Dendritic cell treated with granulocyte-macrophage colony-stimulating factor and Interleukin-4, amounts not matched to agents 40 ng/mL and 50 ng/mL, for 4 days (primary cell): ENCODE results near the gene OR2T34.
A peak's percentile ranks its signal among the peaks of the same experiment; 100 is the strongest.
"Not testable (repeated sequence)": the region's sequence is repeated elsewhere in the genome, so short reads cannot be mapped to it uniquely, and the experiment has no call there.

ENCODE experiments used
- H3K27ac Mint-ChIP-seq: one replicate; pipeline ENCODE4 v1.8.0; 2022; ENCODE audit warnings: mild to moderate bottlenecking, mixed read lengths
- H3K27me3 Mint-ChIP-seq: one replicate; pipeline ENCODE4 v1.8.0; 2022; ENCODE audit warnings: mild to moderate bottlenecking, mixed read lengths
- H3K36me3 Mint-ChIP-seq: one replicate; pipeline ENCODE4 v1.8.0; 2022; ENCODE audit warnings: low read depth, mixed read lengths
- H3K4me1 Mint-ChIP-seq: one replicate; pipeline ENCODE4 v1.8.0; 2022; ENCODE audit warnings: low read depth, mixed read lengths
- H3K4me3 Mint-ChIP-seq: one replicate; pipeline ENCODE4 v1.8.0; 2022; ENCODE audit warnings: mild to moderate bottlenecking, moderate library complexity, mixed read lengths
- H3K9me3 Mint-ChIP-seq: one replicate; pipeline ENCODE4 v1.8.0; 2022; ENCODE audit warnings: mixed read lengths
- intact Hi-C: fragments of 100-400 bp; cut with micrococcal nuclease; formaldehyde crosslinking; loops from one replicate; pipeline ENCODE4 v1.15.0; 2022

OR2T34 gene

DNA sequence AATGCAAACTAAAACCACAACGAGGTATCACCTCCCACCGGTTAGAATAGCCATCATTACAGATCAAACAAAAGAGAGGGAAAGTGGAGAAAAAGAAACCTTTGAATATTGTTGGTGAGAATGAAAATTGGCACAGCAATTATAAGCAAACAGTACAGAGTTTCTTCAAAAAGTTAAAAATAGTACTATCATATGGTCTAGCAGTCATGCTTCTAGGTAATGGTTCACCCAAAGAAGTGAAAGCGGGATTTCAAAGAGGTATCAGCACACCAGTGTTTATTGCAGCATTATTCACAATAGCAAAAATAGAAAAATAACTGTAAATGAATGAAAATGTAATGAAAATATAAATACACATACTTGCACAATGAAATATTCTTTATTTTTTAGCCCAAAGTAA, 14.8 kb upstream of the OR2T34 start:
- Mint-ChIP-seq H3K27me3 (no peaks in the 10 kb centered on the region), H3K4me3 (no peak overlapping the region), H3K36me3 (no peaks in the 10 kb centered on the region), H3K4me1 (no peaks in the 10 kb centered on the region), H3K9me3 (no peaks in the 10 kb centered on the region), H3K27ac (no peak overlapping the region)
- intact Hi-C loops, result no loop called here

DNA sequence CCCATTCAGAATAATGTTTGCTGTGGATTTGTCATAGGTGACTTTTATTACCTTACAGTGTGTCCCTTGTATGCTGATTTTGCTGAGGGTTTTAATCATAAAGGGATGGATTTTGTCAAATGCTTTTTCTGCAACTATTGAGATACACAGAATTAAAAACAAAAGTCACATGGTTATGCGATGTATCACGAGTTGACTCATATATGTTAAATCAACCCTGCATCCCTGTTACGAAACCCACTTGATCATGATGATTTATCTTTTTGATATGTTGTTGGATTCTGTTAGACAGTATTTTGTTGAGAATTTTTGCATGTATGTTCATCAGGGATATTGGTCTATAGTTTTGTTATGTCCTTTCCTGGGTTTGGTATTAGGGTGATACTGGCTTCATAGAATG, 10.7 kb upstream of the OR2T34 start:
- Mint-ChIP-seq H3K9me3 (no peaks in the 10 kb centered on the region), H3K4me1 (no peaks in the 10 kb centered on the region), H3K4me3 (no peak overlapping the region), H3K27me3 (peaks cover 2% of the 10 kb centered on the region), H3K27ac (no peak overlapping the region), H3K36me3 (no peaks in the 10 kb centered on the region)
- intact Hi-C loops, result no loop called here

DNA sequence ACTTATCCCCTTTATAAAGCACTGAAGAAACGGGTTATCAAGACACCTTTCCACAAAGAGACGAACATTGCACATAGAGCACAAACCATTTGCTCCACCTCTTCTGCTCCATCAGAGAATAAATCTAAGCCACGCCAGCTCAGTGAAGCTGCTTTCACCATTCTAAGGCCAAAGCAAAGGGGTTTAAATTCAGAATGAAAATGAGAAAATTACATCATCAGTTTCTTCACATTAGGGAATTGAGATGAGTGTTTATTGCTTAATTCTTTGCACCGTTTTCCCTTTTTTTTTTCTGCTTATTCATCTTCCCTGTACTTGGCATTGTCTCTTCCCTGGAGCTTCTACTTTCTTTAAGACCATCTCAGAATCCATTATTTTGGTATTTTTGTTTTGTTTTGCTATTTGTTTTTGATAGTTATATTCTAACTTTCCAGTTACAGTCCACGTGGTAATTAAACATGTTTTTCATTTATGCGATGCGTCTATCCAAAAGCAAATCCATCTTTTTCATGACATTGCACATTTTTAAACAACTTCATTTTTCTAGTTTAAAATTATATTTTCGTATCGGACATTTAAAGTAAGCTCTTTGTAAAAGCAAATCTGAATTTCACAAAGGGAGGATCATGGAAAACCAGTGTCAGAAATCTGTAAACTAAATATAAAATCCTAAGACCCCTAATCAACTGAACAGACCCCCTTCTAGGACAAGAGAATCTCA, 1.9 kb upstream of the OR2T34 start:
- H3K4me3 Mint-ChIP-seq, result no peak overlapping the region
- intact Hi-C loops, result no loop called here
- peaks cover 27% of the 10 kb centered on the region for H3K4me1 Mint-ChIP-seq
- H3K9me3 Mint-ChIP-seq, result no peaks in the 10 kb centered on the region
- no peaks in the 10 kb centered on the region for H3K36me3 Mint-ChIP-seq
- peaks cover 2% of the 10 kb centered on the region for H3K27me3 Mint-ChIP-seq
- H3K27ac Mint-ChIP-seq, result peak overlapping the region; percentile 37

DNA sequence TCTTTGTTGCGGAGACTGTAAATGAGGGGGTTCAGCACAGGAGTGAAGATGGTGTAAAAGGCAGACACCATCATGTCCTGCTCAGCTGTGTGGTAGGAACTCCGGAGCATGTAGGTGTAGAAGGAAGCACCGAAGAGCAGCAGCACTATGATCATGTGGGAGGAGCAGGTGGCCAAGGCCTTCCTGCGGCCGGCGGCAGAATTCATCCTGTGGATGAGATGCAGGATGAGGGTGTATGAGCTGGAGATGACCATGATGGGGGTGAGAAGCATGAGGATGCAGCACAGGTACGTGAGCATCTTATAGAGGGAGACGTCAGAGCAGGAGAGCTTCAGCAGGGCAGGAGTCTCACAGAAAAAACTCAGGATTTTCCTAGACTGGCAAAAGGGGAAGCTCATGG, 701 bp downstream of the OR2T34 start:
- H3K4me3 Mint-ChIP-seq, intact Hi-C loops, H3K27ac Mint-ChIP-seq, H3K27me3 Mint-ChIP-seq, H3K36me3 Mint-ChIP-seq, H3K9me3 Mint-ChIP-seq: not testable (repeated sequence)
- H3K4me1 Mint-ChIP-seq, result peaks cover 34% of the 10 kb centered on the region

DNA sequence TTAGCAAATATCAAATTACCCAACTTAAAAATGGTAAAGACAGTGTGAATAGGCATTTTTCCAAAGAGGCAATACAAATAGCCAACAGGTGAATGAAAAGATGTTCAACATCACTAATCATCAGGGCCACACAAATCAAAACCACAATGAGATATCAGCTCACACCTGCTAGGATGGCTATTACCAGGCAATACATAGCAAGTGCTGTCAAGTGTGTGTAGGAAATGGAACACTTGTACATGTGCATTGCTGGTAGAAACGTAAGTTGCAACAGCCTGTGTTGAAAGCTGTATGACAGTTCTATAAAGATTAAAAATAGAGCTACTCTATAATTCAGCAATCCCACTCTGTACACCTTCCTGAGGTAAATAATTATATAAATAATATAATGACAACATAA, 2.5 kb downstream of the OR2T34 start:
- H3K36me3 Mint-ChIP-seq, H3K27me3 Mint-ChIP-seq, H3K4me3 Mint-ChIP-seq, intact Hi-C loops, H3K9me3 Mint-ChIP-seq, H3K27ac Mint-ChIP-seq: not testable (repeated sequence)
- peaks cover 28% of the 10 kb centered on the region for H3K4me1 Mint-ChIP-seq

DNA sequence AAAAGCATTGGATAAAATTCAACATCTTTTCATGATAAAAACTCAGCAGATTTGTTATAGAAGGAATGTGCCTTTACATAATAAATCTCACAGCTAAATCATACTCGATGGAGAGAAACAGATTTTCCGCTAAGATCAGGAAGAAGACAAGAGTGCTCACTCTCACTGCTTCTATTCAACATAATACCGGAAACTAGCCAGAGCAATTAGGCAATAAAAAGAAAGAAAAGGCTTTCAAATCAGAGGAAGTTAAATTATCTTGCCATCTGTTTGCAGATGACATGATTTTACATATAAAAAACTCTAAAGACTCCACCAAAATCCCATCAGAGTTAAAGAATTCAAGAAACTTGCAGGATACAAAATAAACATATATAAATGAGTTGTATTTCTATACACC, 3.7 kb downstream of the OR2T34 start:
- intact Hi-C loops, H3K9me3 Mint-ChIP-seq, H3K4me3 Mint-ChIP-seq, H3K36me3 Mint-ChIP-seq, H3K27me3 Mint-ChIP-seq, H3K27ac Mint-ChIP-seq: not testable (repeated sequence)
- H3K4me1 Mint-ChIP-seq, result peaks cover 22% of the 10 kb centered on the region

DNA sequence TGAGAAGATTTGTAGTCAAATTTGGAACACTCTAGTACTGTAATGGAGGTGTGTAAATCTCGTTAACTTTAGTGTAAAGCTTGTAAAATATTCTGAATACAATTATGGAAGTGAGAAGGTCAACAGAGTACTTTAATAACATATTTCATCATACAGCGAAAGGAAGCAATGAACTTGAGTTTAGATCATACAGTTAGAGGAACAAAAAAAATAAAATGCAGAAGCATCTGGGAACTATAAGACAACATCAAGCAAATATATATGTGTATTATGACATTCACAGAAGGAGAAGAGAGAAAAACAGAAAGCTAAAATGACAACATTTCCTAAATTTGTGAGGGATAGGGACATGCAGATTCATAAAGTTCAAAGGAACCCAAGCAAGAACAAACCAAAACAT, 5.5 kb downstream of the OR2T34 start:
- H3K9me3 Mint-ChIP-seq, H3K27me3 Mint-ChIP-seq, intact Hi-C loops, H3K4me3 Mint-ChIP-seq, H3K36me3 Mint-ChIP-seq: not testable (repeated sequence)
- H3K27ac Mint-ChIP-seq, result peak overlapping the region; percentile 67
- peaks cover 23% of the 10 kb centered on the region for H3K4me1 Mint-ChIP-seq

DNA sequence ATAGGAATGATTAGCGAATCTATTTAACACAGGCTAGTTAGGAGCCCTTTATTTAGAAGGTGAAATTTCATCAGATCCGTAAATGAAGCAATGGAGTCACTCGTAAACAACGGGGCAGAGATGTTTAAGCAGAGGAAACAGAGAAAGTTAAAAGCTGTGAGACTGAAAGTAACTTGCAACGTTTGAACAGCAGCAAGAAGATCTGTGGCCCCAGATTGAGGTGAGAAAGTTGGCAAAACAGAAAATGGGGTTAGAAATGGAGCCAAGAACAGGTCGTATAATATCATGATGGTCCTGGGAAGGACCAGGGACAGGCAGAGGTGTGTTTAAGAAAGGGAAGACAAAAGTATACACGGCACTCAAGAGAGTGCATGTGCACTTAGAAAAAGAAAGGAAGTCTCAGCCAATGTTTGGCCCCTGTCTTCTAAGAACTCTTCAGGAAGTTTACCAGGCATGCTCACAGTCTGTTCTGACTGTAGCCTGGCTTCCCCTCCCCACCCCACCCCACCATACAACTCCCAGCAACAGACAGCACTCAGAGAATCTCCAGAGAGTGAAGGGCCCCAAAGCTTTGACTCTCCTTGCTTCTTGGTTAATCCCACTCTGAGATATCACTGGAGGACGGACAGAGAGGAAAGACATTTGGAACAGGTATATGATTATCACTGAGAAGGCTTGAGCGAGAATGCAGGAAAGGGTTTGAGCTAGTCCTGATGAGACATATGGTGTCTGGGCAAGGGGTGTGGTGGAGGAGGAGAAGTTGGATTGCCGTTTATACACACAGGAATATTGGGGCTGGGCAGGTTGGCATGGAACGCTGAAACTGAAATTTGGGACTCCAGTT, 8.8 kb downstream of the OR2T34 start:
- H3K27ac Mint-ChIP-seq, result peak overlapping the region; percentile 69

DNA sequence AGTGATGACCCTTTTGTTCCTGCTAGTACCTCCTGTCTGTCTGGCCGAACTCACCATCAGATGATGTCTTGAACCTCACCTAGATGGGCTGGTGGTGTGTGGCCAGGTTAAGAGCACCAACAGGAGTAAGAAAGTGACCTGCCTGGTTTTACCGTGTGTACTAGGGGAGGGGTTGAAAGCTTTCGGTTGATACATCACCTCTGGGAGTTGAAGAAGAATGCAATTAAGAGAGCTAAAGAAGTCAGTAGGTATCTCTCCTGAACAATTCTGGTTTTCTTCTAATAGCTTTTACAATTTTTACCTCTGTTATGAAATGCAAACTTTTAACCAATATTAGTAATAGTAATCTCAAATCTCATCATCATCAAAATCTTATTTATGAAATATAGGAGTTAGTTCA, 11.9 kb downstream of the OR2T34 start, which contains the start of gene OR2T29:
Gene OR2T29, minus strand, starts transcription at position 101 of the 400 bp plus-strand sequence. CDS start 3,281 bp downstream, outside the sequence.
- H3K36me3 Mint-ChIP-seq, H3K27me3 Mint-ChIP-seq, H3K4me3 Mint-ChIP-seq, intact Hi-C loops, H3K27ac Mint-ChIP-seq, H3K9me3 Mint-ChIP-seq: not testable (repeated sequence)
- peaks cover 12% of the 10 kb centered on the region for H3K4me1 Mint-ChIP-seq

More for the DNA sequence above, 8.8 kb downstream of the OR2T34 start:
- intact Hi-C loops, H3K27me3 Mint-ChIP-seq, H3K36me3 Mint-ChIP-seq, H3K9me3 Mint-ChIP-seq: not testable (repeated sequence)
- Mint-ChIP-seq H3K4me3 (peak overlapping the region; percentile 70), H3K4me1 (peaks cover 19% of the 10 kb centered on the region)

DNA sequence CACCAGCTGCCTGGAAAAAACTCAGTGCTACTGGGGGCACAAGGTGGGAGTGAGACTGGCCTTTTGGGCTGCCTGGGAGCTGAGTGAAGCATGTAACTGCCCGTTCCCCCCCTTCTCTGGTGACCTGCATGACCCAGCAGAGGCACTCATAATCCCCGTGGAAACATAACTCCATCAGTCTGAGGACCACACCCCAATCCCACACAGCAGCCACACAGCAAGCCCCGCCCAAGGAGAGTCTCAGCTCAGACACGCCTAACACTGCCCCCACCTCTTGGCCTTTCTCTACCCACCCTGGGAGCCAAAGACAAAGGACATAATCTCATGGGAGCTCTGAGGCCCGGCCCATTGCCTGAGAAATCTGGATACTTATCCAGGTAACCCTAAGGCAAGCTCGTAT, 23.5 kb downstream of the OR2T34 start:
- H3K36me3 Mint-ChIP-seq, H3K4me1 Mint-ChIP-seq, H3K27ac Mint-ChIP-seq, H3K27me3 Mint-ChIP-seq, H3K9me3 Mint-ChIP-seq, intact Hi-C loops, H3K4me3 Mint-ChIP-seq: not testable (repeated sequence)

DNA sequence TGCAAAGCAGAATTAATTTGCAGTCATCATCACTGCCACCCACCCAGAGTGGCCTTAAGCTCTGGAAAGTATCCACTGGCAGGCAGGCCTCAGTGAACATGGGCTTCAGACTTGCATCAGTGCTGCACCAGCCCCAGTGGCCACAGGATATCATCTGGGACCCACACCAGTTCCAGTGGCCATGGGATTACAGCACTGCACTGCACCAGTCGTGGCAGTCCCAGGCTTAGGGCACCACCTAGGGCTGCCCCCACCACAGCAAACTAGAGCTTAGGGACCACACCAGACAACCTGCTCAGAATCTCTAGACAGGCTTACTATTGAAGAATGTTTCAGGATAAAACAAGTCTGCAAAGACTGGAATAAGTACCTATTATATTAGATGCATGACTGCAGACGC, 27.2 kb downstream of the OR2T34 start:
- H3K4me1 Mint-ChIP-seq, H3K36me3 Mint-ChIP-seq, H3K27me3 Mint-ChIP-seq, H3K4me3 Mint-ChIP-seq, H3K9me3 Mint-ChIP-seq, intact Hi-C loops, H3K27ac Mint-ChIP-seq: not testable (repeated sequence)

DNA sequence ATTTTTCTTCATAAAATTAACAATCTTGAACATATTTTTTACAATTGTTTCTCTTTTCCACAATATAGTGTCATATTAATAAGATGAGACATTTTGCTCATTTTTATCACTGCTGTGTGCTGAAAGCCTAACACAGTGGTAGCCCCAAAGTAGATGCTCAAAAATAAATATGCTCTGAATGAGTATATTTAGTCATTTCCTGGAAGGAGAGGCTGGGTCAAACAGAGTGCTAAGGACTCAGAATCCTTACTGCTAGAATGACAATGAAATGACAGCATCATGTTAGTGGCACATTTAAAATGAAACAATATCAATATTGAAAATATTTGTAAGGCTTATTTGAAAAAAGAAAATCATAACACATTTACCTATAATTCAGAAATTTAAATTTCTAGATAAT, 37.1 kb downstream of the OR2T34 start:
- H3K4me3 Mint-ChIP-seq, H3K27ac Mint-ChIP-seq, intact Hi-C loops, H3K27me3 Mint-ChIP-seq, H3K4me1 Mint-ChIP-seq, H3K9me3 Mint-ChIP-seq, H3K36me3 Mint-ChIP-seq: not testable (repeated sequence)
